Measurements from ENCODE around the gene GATAD2B.
A peak's percentile ranks its signal among the peaks of the same experiment; 100 is the strongest.
"Not testable (repeated sequence)": the region's sequence is repeated elsewhere in the genome, so short reads cannot be mapped to it uniquely, and the experiment has no call there.

GATAD2B gene

GRCh38 chr1:153795934-153796785 is 126.6 kb downstream of the GATAD2B start:
- DNase-seq (ENCODE audit: low spot score) = peak; percentile 56

DNA sequence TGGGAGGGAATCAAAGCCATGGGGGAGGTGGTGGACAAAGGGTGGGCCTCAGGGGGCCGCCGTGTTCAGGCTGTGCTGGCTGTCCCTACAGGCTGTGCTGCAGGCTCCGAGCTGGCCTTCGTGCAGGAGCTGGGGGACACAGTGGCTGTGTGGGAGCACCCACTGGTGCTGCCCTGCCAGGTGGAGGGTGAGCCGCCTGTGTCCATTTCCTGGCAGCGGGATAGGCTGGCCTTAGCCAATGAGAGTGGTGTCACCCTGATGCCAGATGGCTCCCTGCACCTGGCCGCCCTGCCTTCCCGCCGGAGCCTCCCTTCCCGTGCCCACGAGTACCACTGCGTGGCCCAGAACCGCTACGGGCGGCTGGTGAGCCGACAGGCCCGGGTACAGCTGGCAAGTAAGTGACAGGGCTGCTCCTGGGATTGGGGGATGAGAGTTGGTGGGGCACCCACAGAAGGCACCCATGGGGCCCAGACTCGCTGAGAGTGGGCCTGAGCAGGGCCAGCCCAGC is 127.4 kb downstream of the GATAD2B start:
- DNase-seq (ENCODE audit: low spot score) = peak; percentile 58

DNA sequence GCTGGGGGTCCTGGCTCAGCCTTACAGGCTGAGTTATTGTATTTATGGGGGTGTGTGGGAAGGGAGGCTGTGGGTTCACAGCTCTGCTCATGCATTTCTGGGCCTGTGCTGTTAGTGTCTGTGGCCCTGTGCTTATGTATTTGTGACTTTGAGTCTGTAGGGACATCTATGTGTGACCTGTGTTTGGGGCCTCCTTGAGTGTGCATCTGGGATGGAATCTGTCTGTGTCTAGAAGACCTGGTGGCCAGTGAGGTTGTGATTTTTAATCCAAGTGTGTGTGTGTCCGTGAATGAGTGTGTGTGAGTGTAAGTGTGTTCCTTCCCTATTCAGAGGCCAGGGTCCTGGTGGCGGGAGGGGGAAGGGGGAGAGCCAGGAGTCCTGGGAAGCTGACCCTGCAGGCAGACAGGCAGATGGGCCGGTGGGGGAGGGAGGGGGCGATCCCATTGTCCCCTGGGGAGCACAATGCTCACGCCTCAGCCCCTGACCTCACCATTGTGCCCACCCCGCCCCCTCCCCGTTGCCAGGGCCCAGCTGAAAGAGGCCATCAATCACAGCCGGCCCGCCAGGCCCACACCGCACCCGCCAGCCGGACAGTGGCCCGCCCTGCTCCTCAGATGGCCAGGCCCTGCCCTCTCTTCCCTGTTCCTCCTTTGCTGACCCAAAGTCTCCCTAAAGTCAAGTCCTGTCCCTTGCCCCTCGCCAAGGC is 128.0 kb downstream of the GATAD2B start:
- DNase-seq (ENCODE audit: low spot score) = peak; percentile 59

GRCh38 chr1:153793973-153794615 is 128.7 kb downstream of the GATAD2B start:
- no peak for DNase-seq (ENCODE audit: low spot score)

GRCh38 chr1:153793261-153793972 is 129.4 kb downstream of the GATAD2B start:
- DNase-seq (ENCODE audit: low spot score) = no peak

GRCh38 chr1:153792631-153793041 is 130.1 kb downstream of the GATAD2B start:
- DNase-seq (ENCODE audit: low spot score) = peak; percentile 45

GRCh38 chr1:153791648-153792253 is 131.0 kb downstream of the GATAD2B start:
- no peak for DNase-seq (ENCODE audit: low spot score)

DNA sequence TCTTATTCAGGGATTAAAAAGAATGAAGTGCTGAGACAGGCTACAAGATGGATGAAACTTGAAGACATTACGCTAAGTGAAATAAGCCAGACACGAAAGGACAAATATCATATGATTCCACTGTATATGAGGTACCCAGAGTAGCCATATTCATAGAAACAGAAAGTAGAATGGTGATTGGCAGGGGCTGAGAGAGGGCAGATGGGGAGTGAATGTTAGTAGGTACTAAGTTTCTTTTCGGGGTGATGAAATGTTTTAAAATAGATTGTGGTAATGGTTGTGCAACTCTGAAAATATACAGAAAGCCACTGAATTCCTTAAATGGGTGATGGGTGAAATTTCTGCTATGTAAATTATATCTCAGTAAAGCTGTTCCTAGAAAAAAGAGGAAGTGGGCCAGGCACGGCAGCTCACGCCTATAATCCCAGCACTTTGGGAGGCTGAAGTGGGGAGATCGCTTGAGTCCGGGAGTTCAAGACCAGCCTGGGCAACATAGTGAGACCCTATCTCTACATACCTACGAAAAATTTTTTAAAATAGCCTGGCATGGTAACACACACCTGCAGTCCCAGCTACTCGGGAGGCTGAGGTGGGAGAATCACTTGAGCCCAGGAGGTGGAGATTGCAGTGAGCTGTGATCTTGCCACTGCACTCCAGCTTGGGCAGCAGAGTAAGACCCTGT is 131.7 kb downstream of the GATAD2B start:
- DNase-seq (ENCODE audit: low spot score) = no peak

GRCh38 chr1:153790313-153790965 is 132.3 kb downstream of the GATAD2B start:
- peak; percentile 88 for DNase-seq (ENCODE audit: low spot score)

- DNase-seq (ENCODE audit: low spot score) = no peak
These were observed 133.2 kb downstream of the GATAD2B start for GRCh38 chr1:153789478-153790034.

GRCh38 chr1:153786038-153786790 is 136.6 kb downstream of the GATAD2B start:
- DNase-seq (ENCODE audit: low spot score) = no peak

GRCh38 chr1:153783233-153784190 is 139.3 kb downstream of the GATAD2B start:
- peak; percentile 95 for DNase-seq (ENCODE audit: low spot score)

DNA sequence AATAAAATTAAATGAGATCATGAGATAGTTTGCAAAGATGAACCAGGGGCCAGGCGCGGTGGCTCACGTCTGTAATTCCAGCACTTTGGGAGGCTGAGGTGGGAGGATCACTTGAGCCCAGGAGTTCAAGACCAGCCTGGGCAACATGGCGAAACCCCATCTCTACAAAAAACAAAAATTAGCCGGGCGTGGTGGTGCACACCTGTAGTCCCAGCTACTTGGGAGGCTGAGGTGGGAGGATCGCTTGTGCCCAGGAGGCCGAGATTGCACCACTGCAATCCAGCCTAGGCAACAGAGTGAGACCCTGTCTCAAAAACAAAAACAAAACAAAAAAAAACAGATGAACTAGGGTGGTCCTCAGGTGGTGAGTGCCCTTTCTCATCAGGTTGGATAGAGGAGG is 140.1 kb downstream of the GATAD2B start:
- not testable (repeated sequence) for DNase-seq (ENCODE audit: low spot score)

GRCh38 chr1:153780551-153780950 is 142.2 kb downstream of the GATAD2B start:
- no peak for DNase-seq (ENCODE audit: low spot score)

DNA sequence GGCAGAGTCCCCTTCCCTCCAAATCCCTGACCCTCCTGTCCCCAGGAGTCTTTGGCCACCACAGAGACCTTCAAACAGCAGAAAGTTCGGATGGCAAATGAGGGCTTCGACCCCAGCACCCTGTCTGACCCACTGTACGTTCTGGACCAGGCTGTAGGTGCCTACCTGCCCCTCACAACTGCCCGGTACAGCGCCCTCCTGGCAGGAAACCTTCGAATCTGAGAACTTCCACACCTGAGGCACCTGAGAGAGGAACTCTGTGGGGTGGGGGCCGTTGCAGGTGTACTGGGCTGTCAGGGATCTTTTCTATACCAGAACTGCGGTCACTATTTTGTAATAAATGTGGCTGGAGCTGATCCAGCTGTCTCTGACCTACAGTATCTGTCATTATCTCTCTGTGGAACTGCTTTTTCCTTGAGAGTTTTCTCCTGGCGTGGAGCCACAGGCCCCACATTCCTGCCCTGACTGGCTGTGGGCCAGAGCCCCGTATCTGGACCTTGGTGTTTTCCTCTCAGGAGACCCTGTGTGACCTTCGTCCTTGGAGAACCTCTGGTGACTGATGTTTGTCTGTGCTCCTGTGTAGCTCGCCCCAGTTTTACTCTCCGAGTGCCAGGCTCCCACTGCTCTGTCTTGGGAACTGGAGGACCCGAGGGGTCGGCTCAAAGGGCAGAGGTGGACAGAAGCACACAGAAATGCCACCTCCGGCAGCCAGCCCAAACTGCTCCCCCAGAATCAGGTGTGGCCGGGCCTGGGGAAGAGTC is 142.8 kb downstream of the GATAD2B start:
- no peak for DNase-seq (ENCODE audit: low spot score)

DNA sequence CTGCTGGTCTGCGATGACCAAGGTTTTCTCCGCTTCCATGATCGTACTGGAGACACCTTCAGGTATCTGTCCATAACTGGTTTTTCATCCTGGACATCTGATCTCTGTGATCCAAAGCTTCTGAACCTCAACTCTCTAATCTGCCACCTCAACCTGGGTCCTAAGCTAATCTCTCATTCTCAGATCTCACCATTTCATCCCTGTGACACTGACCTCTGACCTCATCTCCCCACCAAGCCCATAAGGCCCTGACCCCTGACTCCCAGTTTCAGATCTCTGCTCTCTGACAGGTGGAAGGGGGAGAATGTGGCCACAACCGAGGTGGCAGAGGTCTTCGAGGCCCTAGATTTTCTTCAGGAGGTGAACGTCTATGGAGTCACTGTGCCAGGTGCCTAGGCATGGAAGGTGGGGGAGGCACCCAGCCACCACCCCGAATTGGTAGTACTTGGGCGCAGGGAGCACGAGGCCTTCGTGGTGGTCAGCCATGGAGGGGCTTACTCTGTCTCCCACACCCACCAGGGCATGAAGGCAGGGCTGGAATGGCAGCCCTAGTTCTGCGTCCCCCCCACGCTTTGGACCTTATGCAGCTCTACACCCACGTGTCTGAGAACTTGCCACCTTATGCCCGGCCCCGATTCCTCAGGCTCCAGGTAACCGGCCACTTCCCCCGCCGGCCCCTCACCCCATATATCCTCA is 143.8 kb downstream of the GATAD2B start:
- DNase-seq (ENCODE audit: low spot score) = no peak

Measured in left forelimb (tissue), 1 donor.